NCI-H2196 (cell line): ENCODE data around the gene PFDN4.

Experiments used
- DNase-seq: peaks from one replicate; lab custom pipeline; 2025; ENCODE audit not compliant: unreplicated experiment; lab: John Stamatoyannopoulos, UW

Gene PFDN4

GRCh38 chr20:54173653-54174456 lies 34.0 kb upstream of the PFDN4 start, which contains the start of gene CYP24A1:
Gene CYP24A1 (minus strand): TSS chr20:54173986. CDS start chr20:54173579, 407 bp downstream.
- peak; percentile 19 for DNase-seq

- DNase-seq, result no peak
These were observed 33.3 kb upstream of the PFDN4 start for GRCh38 chr20:54174457-54175175.

- DNase-seq, result no peak
These were observed 31.3 kb upstream of the PFDN4 start for GRCh38 chr20:54176610-54177009.

GRCh38 chr20:54177378-54177777 lies 30.5 kb upstream of the PFDN4 start:
- DNase-seq, result no peak

- DNase-seq, result no peak
These were observed 29.6 kb upstream of the PFDN4 start for GRCh38 chr20:54178256-54178655.

- peak; percentile 71 for DNase-seq
These were observed 27.9 kb upstream of the PFDN4 start for GRCh38 chr20:54179946-54180345.

GRCh38 chr20:54180931-54181330 lies 27.0 kb upstream of the PFDN4 start:
- DNase-seq, result no peak

GRCh38 chr20:54184071-54184470 lies 23.8 kb upstream of the PFDN4 start:
- DNase-seq, result no peak

GRCh38 chr20:54184904-54185626 lies 22.8 kb upstream of the PFDN4 start:
- DNase-seq, result no peak

GRCh38 chr20:54188132-54188849 lies 19.6 kb upstream of the PFDN4 start:
- DNase-seq, result no peak

GRCh38 chr20:54189630-54190029 lies 18.3 kb upstream of the PFDN4 start:
- no peak for DNase-seq

- DNase-seq, result no peak
These were observed 17.7 kb upstream of the PFDN4 start for GRCh38 chr20:54190217-54190616.

- DNase-seq, result no peak
These were observed 14.1 kb upstream of the PFDN4 start for GRCh38 chr20:54193817-54194216.

GRCh38 chr20:54194724-54195438 lies 13.0 kb upstream of the PFDN4 start:
- no peak for DNase-seq

- no peak for DNase-seq
These were observed 12.1 kb upstream of the PFDN4 start for GRCh38 chr20:54195483-54196472.

- DNase-seq, result peak; percentile 26
These were observed 10.0 kb upstream of the PFDN4 start for GRCh38 chr20:54197621-54198604.

GRCh38 chr20:54199283-54199682 lies 8.6 kb upstream of the PFDN4 start:
- no peak for DNase-seq

- peak; percentile 75 for DNase-seq
These were observed 8.1 kb upstream of the PFDN4 start for GRCh38 chr20:54199721-54200176.
